Left lobe of liver (tissue), 2 donors: ENCODE measurements around the gene SF3B5. TPM values are rescaled to one million over a fixed set of nuclear protein-coding genes. Genes with fewer than 3 reads are reported as not detected.
"Not testable (repeated sequence)": the region's sequence is repeated elsewhere in the genome, so short reads cannot be mapped to it uniquely, and the experiment has no call there.

ENCODE experiments used
- ATAC-seq: fragments of 200-7000 bp; cut with Tn5 transposase; one replicate; pipeline ENCODE4 v1.9.1; 2020; ENCODE audit warnings: mild to moderate bottlenecking, moderate library complexity
- DNase-seq: peaks from one replicate; pipeline ENCODE4 v3.0.0-alpha.2; 2020; ENCODE audit warnings: low spot score
- total RNA-seq: library from RNA; stranded (reverse); gene quantifications from one replicate; pipeline ENCODE4 v1.2.1, GENCODE V29; 2021
- donor health status: DM: no; HTN: no; CAD: no; lungs with moderate emphysema.
- donor health status: DM: no; HTN: yes; CAD: no.

SF3B5 gene
- total RNA-seq, 1 donor from 2014 or later = 70.3 TPM

- DNase-seq (no peak), ATAC-seq (no peak)
Measured at GRCh38 chr6:144106206-144106605, 10.8 kb upstream of the SF3B5 start.

- ATAC-seq (peak; percentile 90), DNase-seq (no peak)
Measured at GRCh38 chr6:144104898-144105487, 9.6 kb upstream of the SF3B5 start.

GRCh38 chr6:144104488-144104887 lies 9.1 kb upstream of the SF3B5 start:
- ATAC-seq (no peak), DNase-seq (no peak)

GRCh38 chr6:144103026-144103563 lies 7.7 kb upstream of the SF3B5 start:
- DNase-seq = no peak

GRCh38 chr6:144098993-144099392 lies 3.6 kb upstream of the SF3B5 start:
- ATAC-seq = no peak
- DNase-seq = no peak

More at GRCh38 chr6:144103026-144103563, 7.7 kb upstream of the SF3B5 start:
- ATAC-seq = no peak

GRCh38 chr6:144094731-144095133 lies 641 bp downstream of the SF3B5 start:
- peak; percentile 2 for ATAC-seq

GRCh38 chr6:144093658-144094057 lies 1.7 kb downstream of the SF3B5 start:
- DNase-seq (no peak), ATAC-seq (no peak)

More at GRCh38 chr6:144094731-144095133, 641 bp downstream of the SF3B5 start:
- no peak for DNase-seq

- ATAC-seq = no peak
Measured at GRCh38 chr6:144093236-144093635, 2.1 kb downstream of the SF3B5 start.

GRCh38 chr6:144090384-144090783 lies 5.0 kb downstream of the SF3B5 start:
- ATAC-seq = no peak
- no peak for DNase-seq

More at GRCh38 chr6:144093236-144093635, 2.1 kb downstream of the SF3B5 start:
- no peak for DNase-seq

- no peak for ATAC-seq
Measured at GRCh38 chr6:144087789-144088426, 7.5 kb downstream of the SF3B5 start.

GRCh38 chr6:144086959-144087358 lies 8.4 kb downstream of the SF3B5 start:
- DNase-seq (no peak), ATAC-seq (no peak)

More at GRCh38 chr6:144087789-144088426, 7.5 kb downstream of the SF3B5 start:
- DNase-seq = no peak

- DNase-seq (no peak), ATAC-seq (no peak)
Measured at GRCh38 chr6:144083172-144083571, 12.2 kb downstream of the SF3B5 start.

GRCh38 chr6:144082412-144082811 lies 13.0 kb downstream of the SF3B5 start:
- not testable (repeated sequence) for ATAC-seq, DNase-seq

GRCh38 chr6:144077871-144078270 lies 17.5 kb downstream of the SF3B5 start:
- ATAC-seq (no peak), DNase-seq (no peak)

GRCh38 chr6:144075875-144076274 lies 19.5 kb downstream of the SF3B5 start:
- DNase-seq (no peak), ATAC-seq (no peak)

GRCh38 chr6:144075187-144075586 lies 20.2 kb downstream of the SF3B5 start:
- no peak for DNase-seq

GRCh38 chr6:144073024-144073423 lies 22.3 kb downstream of the SF3B5 start:
- ATAC-seq (no peak), DNase-seq (no peak)

More at GRCh38 chr6:144075187-144075586, 20.2 kb downstream of the SF3B5 start:
- no peak for ATAC-seq

GRCh38 chr6:144069506-144069905 lies 25.9 kb downstream of the SF3B5 start:
- no peak for ATAC-seq
- no peak for DNase-seq

GRCh38 chr6:144068794-144069193 lies 26.6 kb downstream of the SF3B5 start:
- DNase-seq (no peak), ATAC-seq (no peak)

- ATAC-seq = no peak
- DNase-seq = no peak
Measured at GRCh38 chr6:144066741-144067484, 28.5 kb downstream of the SF3B5 start.

GRCh38 chr6:144066255-144066654 lies 29.1 kb downstream of the SF3B5 start:
- ATAC-seq (no peak), DNase-seq (no peak)
